Endodermal cell (in vitro differentiated cells): ENCODE results near the gene SDK2. TPM values are rescaled to one million over a fixed set of nuclear protein-coding genes. Genes with fewer than 3 reads are reported as not detected.

Experiments
- DNase-seq: peaks from one replicate; pipeline ENCODE4 v3.0.0-alpha.2; 2017
- H3K27ac ChIP-seq: 2 replicates; pipeline ENCODE4 v1.5.1; 2013; ENCODE audit warnings: mild to moderate bottlenecking, low read depth, low read length, moderate library complexity
- H3K27me3 ChIP-seq: 2 replicates; pipeline ENCODE4 v1.6.1; 2013; ENCODE audit warnings: mild to moderate bottlenecking, low read length, moderate library complexity; ENCODE audit not compliant: insufficient read depth, control insufficient read depth, poor library complexity, severe bottlenecking
- H3K36me3 ChIP-seq: 2 replicates; pipeline ENCODE4 v1.7.0; 2013; ENCODE audit warnings: mild to moderate bottlenecking, low read length, moderate library complexity; ENCODE audit not compliant: control insufficient read depth, insufficient read depth
- H3K4me1 ChIP-seq: one replicate; pipeline ENCODE4 v1.7.0; 2013; ENCODE audit warnings: low read length; ENCODE audit not compliant: control insufficient read depth, insufficient read depth
- H3K4me3 ChIP-seq: 2 replicates; pipeline ENCODE4 v1.5.1; 2013; ENCODE audit warnings: mild to moderate bottlenecking, low read length, moderate library complexity
- H3K9ac ChIP-seq: 2 replicates; pipeline ENCODE4 v1.6.1; 2013; ENCODE audit warnings: mild to moderate bottlenecking, low read length, moderate library complexity; ENCODE audit not compliant: poor library complexity, severe bottlenecking; ENCODE audit errors: extremely low read depth
- H3K9me3 ChIP-seq: 2 replicates; pipeline ENCODE4 v1.6.1; 2013; ENCODE audit warnings: mild to moderate bottlenecking, low read length, moderate library complexity; ENCODE audit not compliant: control insufficient read depth
- H3K27ac Mint-ChIP-seq: 2 replicates; pipeline ENCODE4 v1.8.0; 2020; ENCODE audit warnings: mixed read lengths
- H3K27me3 Mint-ChIP-seq: 2 replicates; pipeline ENCODE4 v1.8.0; 2021; ENCODE audit warnings: mild to moderate bottlenecking, mixed read lengths; ENCODE audit not compliant: insufficient read depth
- H3K36me3 Mint-ChIP-seq: 2 replicates; pipeline ENCODE4 v1.8.0; 2020; ENCODE audit warnings: low read depth, mixed read lengths
- H3K4me1 Mint-ChIP-seq: 2 replicates; pipeline ENCODE4 v1.8.0; 2020; ENCODE audit warnings: mixed read lengths
- H3K4me3 Mint-ChIP-seq: 2 replicates; pipeline ENCODE4 v1.8.0; 2020; ENCODE audit warnings: mild to moderate bottlenecking, moderate library complexity, mixed read lengths
- H3K9me3 Mint-ChIP-seq: 2 replicates; pipeline ENCODE4 v1.8.0; 2020; ENCODE audit warnings: mild to moderate bottlenecking, mixed read lengths
- whole genome bisulfite sequencing, 2 experiments: methylation state at CpG; one replicate each; pipeline versions ENCODE4 v1.1.5 to v1.1.7; 2013; ENCODE audit warnings: missing lambda C conversion rate in 2 of 2, mixed read lengths in 1 of 2; ENCODE audit not compliant: insufficient coverage in 1 of 2, insufficient read length in 1 of 2; 5-methylcytosine and 5-hydroxymethylcytosine counted together
- total RNA-seq, 2 donors: library from RNA; stranded (reverse); fragmentation: NEBNext Ultra II Directional in 1 of 2; extraction: Animal tissue kit (Norgen Biotek cat#: 25700) in 1 of 2; gene quantifications; 2 replicates in 1 of 2; 3 replicates in 1 of 2; pipeline ENCODE4 v1.2.1, GENCODE V29; 2021
- TF ChIP-seq, protein P1 (sequence below): fragments of 200-600 bp; sonication (generic); conservative IDR thresholded peaks from 2 replicates; pipeline ENCODE4 v1.5.0; 2021; ENCODE audit warnings: antibody characterized with exemption, mild to moderate bottlenecking

Gene SDK2
- total RNA-seq, 2 donors from 2014 or later, result 5.9 to 7.0 TPM

GRCh38 chr17:73648543-73648820 is 4.2 kb upstream of the SDK2 start:
- no peaks in the 10 kb centered on the region for H3K4me1 ChIP-seq
- TF ChIP-seq, protein P1, sequence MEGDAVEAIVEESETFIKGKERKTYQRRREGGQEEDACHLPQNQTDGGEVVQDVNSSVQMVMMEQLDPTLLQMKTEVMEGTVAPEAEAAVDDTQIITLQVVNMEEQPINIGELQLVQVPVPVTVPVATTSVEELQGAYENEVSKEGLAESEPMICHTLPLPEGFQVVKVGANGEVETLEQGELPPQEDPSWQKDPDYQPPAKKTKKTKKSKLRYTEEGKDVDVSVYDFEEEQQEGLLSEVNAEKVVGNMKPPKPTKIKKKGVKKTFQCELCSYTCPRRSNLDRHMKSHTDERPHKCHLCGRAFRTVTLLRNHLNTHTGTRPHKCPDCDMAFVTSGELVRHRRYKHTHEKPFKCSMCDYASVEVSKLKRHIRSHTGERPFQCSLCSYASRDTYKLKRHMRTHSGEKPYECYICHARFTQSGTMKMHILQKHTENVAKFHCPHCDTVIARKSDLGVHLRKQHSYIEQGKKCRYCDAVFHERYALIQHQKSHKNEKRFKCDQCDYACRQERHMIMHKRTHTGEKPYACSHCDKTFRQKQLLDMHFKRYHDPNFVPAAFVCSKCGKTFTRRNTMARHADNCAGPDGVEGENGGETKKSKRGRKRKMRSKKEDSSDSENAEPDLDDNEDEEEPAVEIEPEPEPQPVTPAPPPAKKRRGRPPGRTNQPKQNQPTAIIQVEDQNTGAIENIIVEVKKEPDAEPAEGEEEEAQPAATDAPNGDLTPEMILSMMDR, result no peak
- H3K9me3 ChIP-seq, result peaks cover under 1% of the 10 kb centered on the region
- no peak overlapping the region for H3K4me3 Mint-ChIP-seq
- peaks cover 7% of the 10 kb centered on the region for H3K4me1 Mint-ChIP-seq
- H3K36me3 ChIP-seq, result no peaks in the 10 kb centered on the region
- H3K36me3 Mint-ChIP-seq, result no peaks in the 10 kb centered on the region
- H3K9ac ChIP-seq, result no peak overlapping the region
- DNase-seq, result no peak
- no peaks in the 10 kb centered on the region for H3K9me3 Mint-ChIP-seq
- WGBS, 2 experiments, result 90 to 93% methylated on average over 3 of the region's 3 CpGs
- H3K27me3 ChIP-seq, result peaks cover 58% of the 10 kb centered on the region
- no peak overlapping the region for H3K4me3 ChIP-seq
- H3K27ac Mint-ChIP-seq, result no peak overlapping the region
- H3K27me3 Mint-ChIP-seq, result peaks cover 60% of the 10 kb centered on the region
- H3K27ac ChIP-seq, result no peak overlapping the region

- 85 to 92% methylated on average over 4 to 12 of the region's 12 CpGs for WGBS, 2 experiments
- no peak for DNase-seq
These were observed 3.7 kb upstream of the SDK2 start for GRCh38 chr17:73647772-73648542.

GRCh38 chr17:73647301-73647695 is 3.1 kb upstream of the SDK2 start:
- DNase-seq, result no peak
- Mint-ChIP-seq H3K9me3 (no peaks in the 10 kb centered on the region), H3K27ac (no peak overlapping the region), H3K27me3 (peaks cover 66% of the 10 kb centered on the region), H3K36me3 (no peaks in the 10 kb centered on the region), H3K4me1 (peaks cover 9% of the 10 kb centered on the region), H3K4me3 (no peak overlapping the region)
- Histone ChIP-seq H3K36me3 (no peaks in the 10 kb centered on the region), H3K27me3 (peaks cover 70% of the 10 kb centered on the region), H3K4me1 (no peaks in the 10 kb centered on the region), H3K27ac (no peak overlapping the region), H3K4me3 (no peak overlapping the region), H3K9me3 (no peaks in the 10 kb centered on the region), H3K9ac (no peak overlapping the region)
- WGBS, 2 experiments, result 85 to 88% methylated on average over 6 to 12 of the region's 12 CpGs
- TF ChIP-seq, protein P1, result no peak

More at GRCh38 chr17:73647772-73648542, 3.7 kb upstream of the SDK2 start:
- Mint-ChIP-seq H3K27me3 (peaks cover 62% of the 10 kb centered on the region), H3K36me3 (no peaks in the 10 kb centered on the region), H3K27ac (no peak overlapping the region), H3K4me1 (peaks cover 8% of the 10 kb centered on the region), H3K9me3 (no peaks in the 10 kb centered on the region), H3K4me3 (no peak overlapping the region)
- Histone ChIP-seq H3K9ac (no peak overlapping the region), H3K27me3 (peaks cover 64% of the 10 kb centered on the region), H3K9me3 (no peaks in the 10 kb centered on the region), H3K36me3 (no peaks in the 10 kb centered on the region), H3K4me1 (no peaks in the 10 kb centered on the region), H3K4me3 (no peak overlapping the region), H3K27ac (no peak overlapping the region)
- TF ChIP-seq, protein P1, result no peak
